Measurements from ENCODE around the gene OR2D3. TPM values are rescaled to one million over a fixed set of nuclear protein-coding genes. Genes with fewer than 3 reads are reported as not detected.

The OR2D3 gene
- total RNA-seq, 1 experiment from 2014 or later: not detected

GRCh38 chr11:6925636-6926207 lies 4.9 kb downstream of the OR2D3 start:
- H3T11ph ChIP-seq (ENCODE audit: low read length): peak overlapping the region; percentile 24
- no CpG with 5 or more reads among the region's 2 CpGs for WGBS (ENCODE audit: extremely low coverage, insufficient read length, low lambda C conversion rate)
- no peak overlapping the region for H3K23ac ChIP-seq (ENCODE audit: insufficient read length, low read depth, low read length)
- no peak overlapping the region for H4K91ac ChIP-seq (ENCODE audit: insufficient read length, low read depth, low read length)
- no peak overlapping the region for H3K4ac ChIP-seq (ENCODE audit: low read depth, low read length)
- no peaks in the 10 kb centered on the region for H3K27me3 ChIP-seq (ENCODE audit: insufficient read depth, low read length)
- no peak overlapping the region for H2BK20ac ChIP-seq (ENCODE audit: low read depth, low read length, poor library complexity, severe bottlenecking)
- no peaks in the 10 kb centered on the region for H4K20me1 ChIP-seq (ENCODE audit: control insufficient read depth, insufficient read depth, insufficient read length)
- TF ChIP-seq CTCF (conservative IDR thresholded peaks at IDR 0.05): no peak
- H3K4me1 ChIP-seq (ENCODE audit: insufficient read depth, low read length): no peaks in the 10 kb centered on the region; the same call in 1 of the 2 replicates
- H2BK12ac ChIP-seq (ENCODE audit: insufficient read length, low read depth, low read length): no peak overlapping the region
- peaks cover 7% of the 10 kb centered on the region for H3K23me2 ChIP-seq (ENCODE audit: insufficient read length, low read depth, low read length, poor library complexity, severe bottlenecking)
- no peak overlapping the region for H2BK120ac ChIP-seq (ENCODE audit: low read depth, low read length, poor library complexity, severe bottlenecking)
- no peaks in the 10 kb centered on the region for H3K79me1 ChIP-seq (ENCODE audit: insufficient read depth, low read depth, low read length, poor library complexity, severe bottlenecking)
- H3K9me3 ChIP-seq (ENCODE audit: control insufficient read depth, low read depth, low read length): no peaks in the 10 kb centered on the region
- H3K9ac ChIP-seq (ENCODE audit: extremely low read depth, insufficient read length, low read length): peak overlapping the region; percentile 50
- H2BK15ac ChIP-seq (ENCODE audit: low read depth, low read length): no peak overlapping the region
- peak overlapping the region; percentile 80 for H2AFZ ChIP-seq (ENCODE audit: low read length)
- no peak overlapping the region for H2BK5ac ChIP-seq (ENCODE audit: insufficient read length, low read length)
- peak overlapping the region; percentile 88 for H3K18ac ChIP-seq (ENCODE audit: insufficient read length, low read depth, low read length)
- no peak overlapping the region for H2AK5ac ChIP-seq (ENCODE audit: insufficient read length, low read length)
- Mint-ChIP-seq H3K27ac (peak overlapping the region; percentile 3 to 92 (median 79)), H3K4me1 (peaks cover 22 to 23% of the 10 kb centered on the region in 2 experiments), H3K27me3 (ENCODE audit: low read depth) (no peaks in the 10 kb centered on the region), H3K4me3 (peak overlapping the region; percentile 96 to 97), H3K9me3 (no peaks in the 10 kb centered on the region), H3K36me3 (ENCODE audit: insufficient read depth in 1 of 3, low read depth in 3 of 3) (peaks cover 5 to 12% (median 10%) of the 10 kb centered on the region in 3 experiments; a peak in 5 of 7 replicates)
- H3K14ac ChIP-seq (ENCODE audit: insufficient read depth, low read length): no peak overlapping the region
- H3K79me2 ChIP-seq (ENCODE audit: insufficient read depth, low read length): peaks cover 1% of the 10 kb centered on the region; the same call in 1 of the 2 replicates
- peak overlapping the region; percentile 53 for H3K27ac ChIP-seq (ENCODE audit: insufficient read length, low read depth, low read length)
- H4K5ac ChIP-seq (ENCODE audit: insufficient read length, low read depth, low read length): peak overlapping the region; percentile 85
- H3K56ac ChIP-seq (ENCODE audit: insufficient read length, low read depth, low read length): no peak overlapping the region
- H4K8ac ChIP-seq (replicated peaks; ENCODE audit: insufficient read length, low read depth, low read length): no peak overlapping the region
- peak overlapping the region; percentile 100 for H3K4me2 ChIP-seq (ENCODE audit: insufficient read depth, insufficient read length, low read length)
- peak; percentile 52 for DNase-seq
